Posterior cingulate gyrus (tissue), 11 donors: ENCODE results near the gene LIG1.
"Not testable (repeated sequence)": the region's sequence is repeated elsewhere in the genome, so short reads cannot be mapped to it uniquely, and the experiment has no call there.

Experiments
- DNase-seq, 10 donors: peaks; one replicate each; pipeline versions ENCODE4 v3.0.0 to v3.0.0-alpha.2; 2020 to 2021; ENCODE audit warnings: mixed read lengths in 3 of 10
- intact Hi-C: fragments of 100-400 bp; cut with DNase I; formaldehyde crosslinking; loops from one replicate; pipeline ENCODE4 v1.15.1; 2023

The LIG1 gene

DNA sequence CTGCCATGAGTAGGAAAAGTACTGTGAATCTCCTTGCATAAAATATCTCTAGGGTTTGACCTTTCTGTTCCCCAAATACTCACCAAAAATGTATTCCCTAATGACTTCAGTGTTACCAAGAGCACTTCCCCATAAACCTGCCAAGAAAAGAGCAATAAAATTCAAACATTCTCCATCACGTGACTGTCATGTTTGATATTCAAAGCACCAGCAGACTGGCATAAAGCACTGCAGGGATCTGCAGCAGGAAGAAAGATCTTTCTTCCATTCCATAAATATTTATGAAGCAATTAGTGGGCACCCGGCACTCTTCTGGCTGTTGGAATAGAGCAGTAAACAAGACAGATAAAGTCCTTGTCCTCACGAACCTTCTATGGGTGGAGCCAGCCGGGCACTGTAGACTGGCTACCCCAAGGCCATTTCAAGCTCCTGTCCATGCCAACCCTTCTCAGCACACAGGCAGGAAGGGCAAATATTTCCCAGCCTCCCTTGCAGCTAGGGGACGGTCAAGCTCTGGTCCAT is 79.8 kb downstream of the LIG1 start:
- intact Hi-C loops, result no loop called here
- peak in 3 of 10 donors; percentile 28 to 80 (median 79) for DNase-seq

DNA sequence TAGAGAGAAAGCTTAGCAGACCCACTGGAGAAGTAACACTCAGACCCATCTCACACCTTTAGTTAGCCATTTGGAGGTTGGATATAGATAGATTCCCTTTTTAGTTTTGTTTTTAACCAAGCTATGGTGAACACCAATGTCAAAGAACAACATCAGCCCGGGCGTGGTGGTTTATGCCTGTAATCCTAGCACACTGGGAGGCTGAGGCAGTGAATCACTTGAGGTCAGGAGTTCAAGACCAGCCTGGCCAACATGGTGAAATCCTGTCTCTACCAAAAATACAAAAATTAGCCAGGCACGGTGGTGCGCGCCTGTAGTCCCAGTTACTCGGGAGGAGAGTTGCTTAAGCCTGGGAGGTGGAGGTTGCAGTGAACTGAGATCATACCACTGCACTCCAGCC is 81.2 kb downstream of the LIG1 start:
- DNase-seq, intact Hi-C loops: not testable (repeated sequence)

DNA sequence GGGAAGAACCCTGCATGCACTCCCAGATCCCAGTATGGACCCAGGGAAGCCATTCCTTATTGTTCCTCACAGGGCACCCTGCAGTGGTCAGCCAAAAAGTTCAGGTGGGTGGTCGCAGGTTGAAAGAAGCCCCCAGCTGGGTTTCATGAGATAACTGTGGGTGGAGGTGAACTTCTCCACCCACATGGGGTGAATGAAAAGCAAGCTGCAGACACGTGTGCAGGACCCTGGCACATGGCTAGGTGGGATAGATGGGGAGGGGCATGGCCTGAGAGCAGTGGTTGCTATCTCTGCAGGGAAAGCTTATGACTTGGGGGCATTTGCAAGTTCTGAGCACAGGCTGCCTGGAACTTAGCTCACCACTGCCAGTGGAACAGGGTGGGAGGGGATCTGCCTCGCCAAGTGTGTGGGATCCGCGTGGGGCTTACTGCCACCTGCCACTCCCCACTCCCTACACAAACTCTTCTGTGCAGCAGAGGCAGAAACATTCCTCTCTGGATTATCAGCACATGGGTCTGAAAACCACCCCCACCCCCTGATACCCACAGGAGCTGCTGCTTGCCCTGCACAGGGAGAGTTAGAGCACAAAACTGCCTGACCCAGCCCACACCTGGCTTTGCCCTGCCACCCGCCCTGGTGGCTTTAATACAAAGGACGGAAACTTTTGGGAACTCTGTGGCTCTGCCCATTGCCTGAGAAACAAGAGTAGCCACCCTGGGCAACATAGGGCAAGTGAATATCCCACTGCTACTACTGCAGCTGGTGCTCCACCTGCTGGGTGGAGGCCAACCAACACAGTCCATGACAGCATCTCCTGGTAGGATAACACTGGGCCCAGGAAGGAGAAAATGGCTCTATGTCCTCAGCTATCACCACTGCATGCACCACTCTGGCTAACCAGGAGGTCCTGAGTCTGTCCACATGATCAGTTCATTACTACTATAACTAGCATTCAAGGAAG is 84.0 kb downstream of the LIG1 start:
- intact Hi-C loops, result no loop called here

DNA sequence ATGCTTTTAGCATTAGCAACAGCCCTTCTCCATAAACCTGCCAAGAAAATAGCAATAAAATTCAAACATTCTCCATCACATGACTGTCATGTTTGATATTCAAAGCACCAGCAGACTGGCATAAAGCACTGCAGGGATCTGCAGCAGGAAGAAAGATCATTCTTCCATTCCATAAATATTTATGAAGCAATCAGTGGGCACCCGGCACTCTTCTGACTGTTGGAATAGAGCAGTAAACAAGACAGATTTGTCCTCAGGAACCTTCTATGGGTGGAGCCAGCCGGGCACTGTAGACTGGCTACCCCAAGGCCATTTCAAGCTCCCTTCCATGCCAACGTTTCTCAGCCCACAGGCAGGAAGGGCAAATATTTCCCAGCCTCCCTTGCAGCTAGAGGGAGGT is 85.1 kb downstream of the LIG1 start:
- peak in 5 of 10 donors; percentile 19 to 90 (median 77) for DNase-seq
- intact Hi-C loops, result no loop called here

More for the DNA sequence above, 84.0 kb downstream of the LIG1 start:
- peak in 7 of 10 donors; percentile 28 to 93 (median 58) for DNase-seq

GRCh38 chr19:48081106-48081505 is 89.0 kb downstream of the LIG1 start:
- intact Hi-C loops, result no loop called here
- no peak for DNase-seq

DNA sequence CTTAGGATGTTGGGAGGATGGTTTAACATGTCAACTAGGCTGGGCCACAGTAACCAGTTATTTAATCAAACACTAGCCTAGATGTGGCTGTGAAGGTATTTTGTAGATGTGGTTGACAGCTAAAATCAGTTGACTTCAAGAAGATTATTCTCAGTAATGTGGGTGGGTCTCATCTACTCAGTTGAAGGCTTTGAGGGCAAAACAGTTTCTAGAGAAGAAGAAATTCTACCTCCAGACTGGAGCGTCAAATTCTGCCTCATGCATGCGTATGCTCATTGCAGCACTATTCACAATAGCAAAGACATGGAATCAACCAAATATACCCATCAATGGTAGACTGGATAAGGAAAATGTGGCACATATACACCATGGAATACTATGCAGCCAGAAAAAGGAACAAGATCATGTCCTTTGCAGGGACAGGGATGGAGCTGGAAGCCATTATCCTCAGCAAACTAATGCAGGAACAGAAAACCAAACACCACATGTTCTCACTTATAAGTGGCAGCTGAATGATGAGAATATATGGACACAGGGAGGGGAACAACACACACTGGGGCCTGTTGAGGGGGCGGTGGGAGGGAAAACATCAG is 99.9 kb downstream of the LIG1 start:
- intact Hi-C loops, DNase-seq: not testable (repeated sequence)

GRCh38 chr19:48069435-48069834 is 100.7 kb downstream of the LIG1 start:
- intact Hi-C loops, result no loop called here
- no peak for DNase-seq
